Uterus (tissue), 2 donors: ENCODE measurements around the gene ZFAND3.

Experiments
- CTCF ChIP-seq, 4 experiments: fragments of 200-600 bp in 2 of 4; fragments of 450-650 bp in 2 of 4; sonication (generic) in 2 of 4; IDR thresholded peaks; one replicate each; pipeline ENCODE4 v1.5.1; 2016 to 2019; ENCODE audit warnings: antibody characterized with exemption in 4 of 4, mild to moderate bottlenecking in 2 of 4, moderate library complexity in 1 of 4
- POLR2A ChIP-seq, 2 donors: fragments of 450-650 bp; IDR thresholded peaks; one replicate each; pipeline ENCODE4 v1.6.1; 2016; ENCODE audit warnings: antibody characterized with exemption in 2 of 2, mild to moderate bottlenecking in 1 of 2, moderate library complexity in 1 of 2

DNA sequence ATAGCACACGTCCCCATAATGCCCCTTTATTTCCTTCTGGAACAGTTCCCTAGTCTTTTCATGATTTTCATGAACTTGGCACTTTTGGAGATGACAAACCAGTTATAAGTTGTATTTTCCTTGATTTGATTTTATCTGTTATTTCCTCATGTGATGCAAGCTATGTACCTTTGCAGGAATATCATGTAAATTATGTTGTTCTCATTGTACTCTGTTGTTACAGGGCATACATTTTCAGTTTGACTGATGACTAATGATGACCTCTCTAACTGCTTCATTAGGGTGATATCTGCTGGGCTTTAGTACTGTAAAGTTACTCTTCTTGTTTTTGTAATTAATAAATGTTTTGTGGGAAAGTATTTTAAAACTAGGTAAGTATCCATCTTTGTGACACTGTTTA is 147.3 kb downstream of the ZFAND3 start:
- TF ChIP-seq CTCF (IDR thresholded peaks at IDR 0.05) (no peak), POLR2A (IDR thresholded peaks at IDR 0.05) (no peak)
